Measurements from ENCODE around the gene SHKBP1.
"Not testable (repeated sequence)": the region's sequence is repeated elsewhere in the genome, so short reads cannot be mapped to it uniquely, and the experiment has no call there.

The SHKBP1 gene

GRCh38 chr19:40585241-40585981 is 8.7 kb downstream of the SHKBP1 start:
- DNase-seq = no peak

GRCh38 chr19:40585982-40586422 is 9.3 kb downstream of the SHKBP1 start:
- DNase-seq = no peak

GRCh38 chr19:40586611-40587010 is 9.9 kb downstream of the SHKBP1 start:
- no peak for DNase-seq

- no peak for DNase-seq
Observed at GRCh38 chr19:40588110-40588854, 11.6 kb downstream of the SHKBP1 start.

- no peak for DNase-seq
Observed at GRCh38 chr19:40588926-40589569, 12.4 kb downstream of the SHKBP1 start.

- DNase-seq = no peak
Observed at GRCh38 chr19:40589591-40590429, 13.1 kb downstream of the SHKBP1 start.

- DNase-seq = no peak
Observed at GRCh38 chr19:40590464-40591265, 14.0 kb downstream of the SHKBP1 start.

GRCh38 chr19:40591724-40592123 is 15.1 kb downstream of the SHKBP1 start:
- not testable (repeated sequence) for DNase-seq

- DNase-seq = peak; percentile 27 to 54
Observed at GRCh38 chr19:40592170-40592569, 15.5 kb downstream of the SHKBP1 start.

- DNase-seq = no peak
Observed at GRCh38 chr19:40594255-40594654, 17.6 kb downstream of the SHKBP1 start.

- no peak for DNase-seq
Observed at GRCh38 chr19:40594657-40595091, 18.0 kb downstream of the SHKBP1 start.

GRCh38 chr19:40596608-40597328 is 20.1 kb downstream of the SHKBP1 start:
- DNase-seq = no peak

GRCh38 chr19:40597329-40597838 is 20.7 kb downstream of the SHKBP1 start:
- DNase-seq = no peak

GRCh38 chr19:40598121-40598917 is 21.6 kb downstream of the SHKBP1 start:
- DNase-seq = peak; percentile 84 to 91

- DNase-seq = no peak
Observed at GRCh38 chr19:40598918-40599307, 22.2 kb downstream of the SHKBP1 start.

- no peak for DNase-seq
Observed at GRCh38 chr19:40599331-40599901, 22.7 kb downstream of the SHKBP1 start.

GRCh38 chr19:40599902-40600569 is 23.4 kb downstream of the SHKBP1 start:
- DNase-seq = no peak

GRCh38 chr19:40600570-40601133 is 24.0 kb downstream of the SHKBP1 start:
- DNase-seq = no peak

Measured in NCI-H446 (cell line).